Caco-2 (cell line): ENCODE data around the gene NRXN3. TPM values are rescaled to one million over a fixed set of nuclear protein-coding genes. Genes with fewer than 3 reads are reported as not detected.
"Not testable (repeated sequence)": the region's sequence is repeated elsewhere in the genome, so short reads cannot be mapped to it uniquely, and the experiment has no call there.

ENCODE experiments used
- BruUV-seq: library from RNA; stranded (reverse); fragments of 400-500 nt; replicated peaks from 2 replicates; lab custom pipeline; 2021; lab: Mats Ljungman, UMichigan
- CTCF ChIA-PET: fragments of 300-600 bp; sonication (Branson Sonifier 250); formaldehyde crosslinking; loops from one replicate; lab custom pipeline; 2022; ENCODE audit warnings: antibody characterized with exemption; lab: Charles Lee
- POLR2A ChIA-PET: fragments of 300-600 bp; sonication (Branson Sonifier 250); formaldehyde crosslinking; loops from one replicate; lab custom pipeline; 2022; ENCODE audit warnings: antibody characterized with exemption; lab: Charles Lee
- DNase-seq, 2 experiments: peaks; one replicate each; pipeline versions ENCODE4 v3.0.0 to v3.0.0-alpha.2; 2020 to 2022
- H3K27me3 ChIP-seq: replicated peaks from 2 replicates; pipeline ENCODE4 v1.6.0; 2011; ENCODE audit warnings: low read length; ENCODE audit not compliant: control insufficient read depth, insufficient read depth
- H3K36me3 ChIP-seq: 2 replicates; pipeline ENCODE4 v1.5.1; 2011; ENCODE audit warnings: low read length; ENCODE audit not compliant: control insufficient read depth, insufficient read depth
- H3K4me1 ChIP-seq: fragments of 250-450 bp; sonication (Bioruptor Pico); 2 replicates; pipeline ENCODE4 v1.5.1; 2020; ENCODE audit warnings: mild to moderate bottlenecking
- H3K4me3 ChIP-seq: 2 replicates; pipeline ENCODE4 v1.5.1; 2011; ENCODE audit warnings: low read depth, mild to moderate bottlenecking, control low read depth, low read length
- H3K9me3 ChIP-seq: fragments of 250-450 bp; sonication (Bioruptor Pico); 2 replicates; pipeline ENCODE4 v1.5.1; 2020; ENCODE audit warnings: mild to moderate bottlenecking, moderate library complexity
- H3K27ac Mint-ChIP-seq: one replicate; pipeline ENCODE4 v1.8.0; 2022; ENCODE audit warnings: mixed read lengths; ENCODE audit not compliant: unreplicated experiment
- H3K27me3 Mint-ChIP-seq: one replicate; pipeline ENCODE4 v1.8.0; 2022; ENCODE audit warnings: mixed read lengths; ENCODE audit not compliant: insufficient read depth, unreplicated experiment
- H3K36me3 Mint-ChIP-seq: one replicate; pipeline ENCODE4 v1.8.0; 2022; ENCODE audit warnings: mild to moderate bottlenecking, mixed read lengths; ENCODE audit not compliant: insufficient read depth, unreplicated experiment
- H3K4me1 Mint-ChIP-seq: one replicate; pipeline ENCODE4 v1.8.0; 2022; ENCODE audit warnings: low read depth, mixed read lengths; ENCODE audit not compliant: unreplicated experiment
- H3K4me3 Mint-ChIP-seq: one replicate; pipeline ENCODE4 v1.8.0; 2022; ENCODE audit warnings: mild to moderate bottlenecking, moderate library complexity, mixed read lengths; ENCODE audit not compliant: unreplicated experiment
- H3K9me3 Mint-ChIP-seq: one replicate; pipeline ENCODE4 v1.8.0; 2022; ENCODE audit warnings: mixed read lengths; ENCODE audit not compliant: unreplicated experiment
- intact Hi-C: fragments of 100-400 bp; cut with micrococcal nuclease; formaldehyde crosslinking; loops from one replicate; pipeline ENCODE4 v1.10.0; 2022; ENCODE audit not compliant: unreplicated experiment
- total RNA-seq: library from RNA; stranded (reverse); gene quantifications from 2 replicates; pipeline ENCODE4 v1.2.3, GENCODE V29; 2022
- TF ChIP-seq, protein P1 (sequence below), 2 experiments: fragments of 200-600 bp in 1 of 2; IDR thresholded peaks; 1 replicate in 1 of 2; 2 replicates in 1 of 2; pipeline versions ENCODE4 v1.5.1 to v1.8.0; 2011 to 2022; ENCODE audit warnings: antibody characterized with exemption in 1 of 2, control low read depth in 1 of 2, inconsistent platforms in 1 of 2, low read depth in 1 of 2, low read length in 1 of 2, mild to moderate bottlenecking in 1 of 2, moderate library complexity in 1 of 2; ENCODE audit not compliant: insufficient read depth in 1 of 2, severe bottlenecking in 1 of 2, unreplicated experiment in 1 of 2

NRXN3 gene
- total RNA-seq, 1 experiment from 2014 or later = 12.4 TPM

DNA sequence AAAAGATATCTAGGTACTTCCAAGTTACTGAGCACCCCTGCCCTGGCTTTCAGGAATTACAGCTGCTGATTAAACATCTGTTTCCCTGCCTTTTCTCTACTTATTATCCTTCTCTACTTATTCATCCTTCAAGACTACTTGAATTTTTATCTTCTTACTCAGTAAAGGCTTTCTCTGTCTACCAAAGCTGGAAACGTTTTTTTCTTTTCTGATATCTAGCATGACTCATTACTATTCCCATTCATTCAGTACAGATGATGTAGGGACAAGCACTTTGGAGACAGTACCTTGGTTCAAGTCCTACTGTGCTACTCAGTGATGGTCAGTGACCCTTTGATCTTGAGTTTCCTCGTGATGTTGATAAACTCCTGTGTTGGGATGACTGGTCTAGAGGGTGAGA, 848.7 kb downstream of the NRXN3 start:
- no peak overlapping the region for H3K4me3 ChIP-seq
- H3K36me3 ChIP-seq = no peaks in the 10 kb centered on the region
- Mint-ChIP-seq H3K27me3 (peaks cover 4% of the 10 kb centered on the region), H3K9me3 (no peaks in the 10 kb centered on the region), H3K4me3 (no peak overlapping the region), H3K36me3 (no peaks in the 10 kb centered on the region), H3K27ac (no peak overlapping the region), H3K4me1 (peaks cover 14% of the 10 kb centered on the region)
- ChIA-PET POLR2A (no interaction called here), CTCF (no interaction called here)
- H3K27me3 ChIP-seq = no peaks in the 10 kb centered on the region
- no peaks in the 10 kb centered on the region for H3K9me3 ChIP-seq
- peaks cover 14% of the 10 kb centered on the region for H3K4me1 ChIP-seq
- TF ChIP-seq, protein P1, sequence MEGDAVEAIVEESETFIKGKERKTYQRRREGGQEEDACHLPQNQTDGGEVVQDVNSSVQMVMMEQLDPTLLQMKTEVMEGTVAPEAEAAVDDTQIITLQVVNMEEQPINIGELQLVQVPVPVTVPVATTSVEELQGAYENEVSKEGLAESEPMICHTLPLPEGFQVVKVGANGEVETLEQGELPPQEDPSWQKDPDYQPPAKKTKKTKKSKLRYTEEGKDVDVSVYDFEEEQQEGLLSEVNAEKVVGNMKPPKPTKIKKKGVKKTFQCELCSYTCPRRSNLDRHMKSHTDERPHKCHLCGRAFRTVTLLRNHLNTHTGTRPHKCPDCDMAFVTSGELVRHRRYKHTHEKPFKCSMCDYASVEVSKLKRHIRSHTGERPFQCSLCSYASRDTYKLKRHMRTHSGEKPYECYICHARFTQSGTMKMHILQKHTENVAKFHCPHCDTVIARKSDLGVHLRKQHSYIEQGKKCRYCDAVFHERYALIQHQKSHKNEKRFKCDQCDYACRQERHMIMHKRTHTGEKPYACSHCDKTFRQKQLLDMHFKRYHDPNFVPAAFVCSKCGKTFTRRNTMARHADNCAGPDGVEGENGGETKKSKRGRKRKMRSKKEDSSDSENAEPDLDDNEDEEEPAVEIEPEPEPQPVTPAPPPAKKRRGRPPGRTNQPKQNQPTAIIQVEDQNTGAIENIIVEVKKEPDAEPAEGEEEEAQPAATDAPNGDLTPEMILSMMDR (IDR thresholded peaks at IDR 0.05; ENCODE audit: insufficient read depth in 1 of 2, low read depth in 1 of 2, low read length in 1 of 2, severe bottlenecking in 1 of 2, unreplicated experiment in 1 of 2) = no peak
- BruUV-seq = no TSS peak
- DNase-seq = no peak
- intact Hi-C loops = loop anchor here (10.0 kb wide), 2 partner anchors 256 to 336 kb away; no protein-coding TSS in a partner anchor

DNA sequence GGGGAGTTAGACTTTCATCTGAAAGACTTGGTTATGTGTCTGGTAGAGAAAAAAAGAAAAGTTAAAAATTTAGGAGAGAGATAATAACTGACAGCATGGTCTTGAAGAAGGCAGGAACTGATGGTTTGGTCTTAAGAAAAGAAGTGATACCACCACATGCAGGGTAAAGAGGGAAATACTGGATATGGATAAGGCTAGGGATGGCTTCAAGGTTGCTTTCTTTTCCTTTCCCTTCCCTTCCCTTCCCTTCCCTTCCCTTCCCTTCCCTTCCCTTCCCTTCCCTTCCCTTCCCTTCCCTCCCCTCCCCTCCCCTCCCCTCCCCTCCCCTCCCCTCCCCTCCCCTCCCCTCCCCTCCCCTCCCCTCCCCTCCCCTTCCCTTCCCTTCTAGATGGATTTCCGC, 849.7 kb downstream of the NRXN3 start:
- H3K9me3 Mint-ChIP-seq, BruUV-seq, DNase-seq, H3K4me3 ChIP-seq, H3K27me3 Mint-ChIP-seq, H3K36me3 Mint-ChIP-seq, H3K36me3 ChIP-seq, H3K27me3 ChIP-seq, H3K27ac Mint-ChIP-seq, CTCF ChIA-PET, H3K4me3 Mint-ChIP-seq, POLR2A ChIA-PET, H3K9me3 ChIP-seq: not testable (repeated sequence)
- intact Hi-C loops = loop anchor here (10.0 kb wide), 2 partner anchors 255 to 335 kb away; no protein-coding TSS in a partner anchor
- peaks cover 14% of the 10 kb centered on the region for H3K4me1 Mint-ChIP-seq
- peaks cover 14% of the 10 kb centered on the region for H3K4me1 ChIP-seq

DNA sequence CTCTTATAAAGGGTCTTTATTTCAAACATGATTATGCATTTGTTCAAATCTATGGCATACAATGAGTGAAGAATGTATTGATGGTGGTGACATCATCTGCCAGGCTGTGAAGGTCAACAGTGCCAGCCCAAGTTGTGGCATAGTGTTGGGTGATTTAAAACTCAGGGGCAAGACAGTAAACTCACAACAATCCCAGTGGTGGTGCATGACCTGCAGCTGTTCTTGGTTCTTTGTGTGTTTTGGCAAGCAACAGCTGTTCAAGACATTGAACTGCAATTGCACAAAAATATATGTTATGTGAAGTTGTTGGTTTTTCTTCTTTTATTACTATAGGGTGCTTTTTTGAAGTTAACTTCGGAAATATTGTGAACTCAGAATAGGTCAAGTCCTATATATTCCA, 851.6 kb downstream of the NRXN3 start:
- Histone ChIP-seq H3K9me3 (no peaks in the 10 kb centered on the region), H3K36me3 (no peaks in the 10 kb centered on the region), H3K4me3 (no peak overlapping the region), H3K4me1 (peaks cover 5% of the 10 kb centered on the region), H3K27me3 (no peaks in the 10 kb centered on the region)
- TF ChIP-seq, protein P1 (IDR thresholded peaks at IDR 0.05; ENCODE audit: insufficient read depth in 1 of 2, low read depth in 1 of 2, low read length in 1 of 2, severe bottlenecking in 1 of 2, unreplicated experiment in 1 of 2) = no peak
- Mint-ChIP-seq H3K27me3 (peaks cover 4% of the 10 kb centered on the region), H3K9me3 (no peaks in the 10 kb centered on the region), H3K4me1 (peaks cover 14% of the 10 kb centered on the region), H3K36me3 (no peaks in the 10 kb centered on the region), H3K4me3 (no peak overlapping the region), H3K27ac (no peak overlapping the region)
- no peak for DNase-seq
- BruUV-seq = no TSS peak
- intact Hi-C loops = no loop called here
- ChIA-PET POLR2A (no interaction called here), CTCF (no interaction called here)

DNA sequence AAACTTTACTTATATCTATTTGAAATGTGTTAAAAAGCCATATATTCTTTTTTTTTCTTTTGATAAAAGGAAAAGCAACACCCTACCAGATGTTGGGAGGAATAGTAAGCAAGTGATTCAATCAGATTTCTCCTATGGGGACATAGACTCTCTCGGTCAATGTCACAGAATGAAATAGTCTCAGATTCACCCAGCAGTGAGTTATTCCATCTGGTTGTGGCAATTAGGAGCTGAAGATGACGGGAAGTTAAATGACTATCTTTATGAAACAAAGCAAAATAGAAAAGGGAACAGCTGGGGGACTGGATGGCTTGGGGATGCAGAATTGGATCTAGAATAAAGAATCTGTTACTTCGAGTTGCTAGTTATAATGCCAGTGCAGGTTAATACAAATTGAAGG, 857.0 kb downstream of the NRXN3 start:
- ChIA-PET CTCF (interaction anchor here (0.5 kb wide), 1 partner anchor 93 kb away, joined by 3 read pairs; no protein-coding TSS in a partner anchor), POLR2A (no interaction called here)
- no peaks in the 10 kb centered on the region for H3K9me3 ChIP-seq
- Mint-ChIP-seq H3K36me3 (no peaks in the 10 kb centered on the region), H3K27me3 (peaks cover 16% of the 10 kb centered on the region), H3K9me3 (no peaks in the 10 kb centered on the region), H3K27ac (no peak overlapping the region), H3K4me3 (no peak overlapping the region), H3K4me1 (no peaks in the 10 kb centered on the region)
- intact Hi-C loops = no loop called here
- TF ChIP-seq, protein P1 (IDR thresholded peaks at IDR 0.05; ENCODE audit: insufficient read depth in 1 of 2, low read depth in 1 of 2, low read length in 1 of 2, severe bottlenecking in 1 of 2, unreplicated experiment in 1 of 2) = no peak
- no peak for DNase-seq
- H3K4me1 ChIP-seq = no peaks in the 10 kb centered on the region
- H3K36me3 ChIP-seq = no peaks in the 10 kb centered on the region
- H3K27me3 ChIP-seq = no peaks in the 10 kb centered on the region
- BruUV-seq = no TSS peak
- no peak overlapping the region for H3K4me3 ChIP-seq
